ENCODE results near the gene HLA-DMB. TPM values are rescaled to one million over a fixed set of nuclear protein-coding genes. Genes with fewer than 3 reads are reported as not detected.

Gene HLA-DMB
- total and polyA plus RNA-seq, 10 of the 15 experiments (the other 5 are each of a cell fraction or from before 2014, with no cell fraction given), result 114 to 173 (median 150) TPM

GRCh38 chr6:32971581-32972352, 30.9 kb upstream of the HLA-DMB start (continued):
- TF ChIP-seq, protein P1, sequence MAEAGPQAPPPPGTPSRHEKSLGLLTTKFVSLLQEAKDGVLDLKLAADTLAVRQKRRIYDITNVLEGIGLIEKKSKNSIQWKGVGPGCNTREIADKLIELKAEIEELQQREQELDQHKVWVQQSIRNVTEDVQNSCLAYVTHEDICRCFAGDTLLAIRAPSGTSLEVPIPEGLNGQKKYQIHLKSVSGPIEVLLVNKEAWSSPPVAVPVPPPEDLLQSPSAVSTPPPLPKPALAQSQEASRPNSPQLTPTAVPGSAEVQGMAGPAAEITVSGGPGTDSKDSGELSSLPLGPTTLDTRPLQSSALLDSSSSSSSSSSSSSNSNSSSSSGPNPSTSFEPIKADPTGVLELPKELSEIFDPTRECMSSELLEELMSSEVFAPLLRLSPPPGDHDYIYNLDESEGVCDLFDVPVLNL (IDR thresholded peaks at IDR 0.05; ENCODE audit: low read depth, low read length), result no peak
- TF ChIP-seq ZNF384 (IDR thresholded peaks at IDR 0.05; ENCODE audit: borderline replicate concordance, low read depth, low read length) (no peak), ZNF274 (IDR thresholded peaks at IDR 0.05; ENCODE audit: insufficient read depth, insufficient read length) (no peak), YBX1 (IDR thresholded peaks at IDR 0.05) (no peak), BRCA1 (IDR thresholded peaks at IDR 0.05; ENCODE audit: low read depth, low read length) (peak; percentile 60; the same call in 1 of the 2 replicates), HDAC2 (IDR thresholded peaks at IDR 0.05) (no peak), RCOR1 (conservative IDR thresholded peaks at IDR 0.05; ENCODE audit: low read depth, low read length) (peak; percentile 92; the same call in 1 of the 2 replicates), MXI1 (IDR thresholded peaks at IDR 0.05; ENCODE audit: low read depth, low read length) (no peak; the same call in 1 of the 2 replicates), ASH2L (IDR thresholded peaks at IDR 0.05; ENCODE audit: borderline replicate concordance, low read depth) (no peak), NFYB (IDR thresholded peaks at IDR 0.05; ENCODE audit: insufficient read depth, low read depth, low read length) (peak; percentile 79; the same call in 1 of the 2 replicates), PML (IDR thresholded peaks at IDR 0.05; ENCODE audit: low read length) (no peak), SIX5 (IDR thresholded peaks at IDR 0.05; ENCODE audit: low read depth, low read length, severe bottlenecking) (peak; percentile 14), RELA (IDR thresholded peaks at IDR 0.05; ENCODE audit: borderline replicate concordance, partially characterized antibody) (peak; percentile 15), KLF5 (IDR thresholded peaks at IDR 0.05; ENCODE audit: partially characterized antibody) (no peak), RAD51 (IDR thresholded peaks at IDR 0.05) (0 out of 2 replicates have a peak, but pooled peaks have one; percentile 4), PRDM15 (CRISPR knock-in tag; IDR thresholded peaks at IDR 0.05) (peak; percentile 96; the same call in 1 of the 2 replicates), TBL1XR1 (IDR thresholded peaks at IDR 0.05; ENCODE audit: low read depth, low read length) (peak; percentile 57; the same call in 1 of the 2 replicates), MTA3 (IDR thresholded peaks at IDR 0.05; ENCODE audit: borderline replicate concordance, low read length) (no peak), ETV6 (conservative IDR thresholded peaks at IDR 0.05 in 1 of 2, IDR thresholded peaks at IDR 0.05 in 1 of 2; ENCODE audit: borderline replicate concordance in 1 of 2, low read depth in 1 of 2) (no peak; a peak in 1 of 4 replicates), STAT3 (IDR thresholded peaks at IDR 0.05; ENCODE audit: low read depth, low read length) (no peak)

Measured in GM12878 (cell line).